AG04450 (cell line): Measurements from ENCODE around the gene ABCF3. TPM values are rescaled to one million over a fixed set of nuclear protein-coding genes. Genes with fewer than 3 reads are reported as not detected.

Source experiments
- CTCF ChIA-PET: fragments of 300-600, 350-600 bp; formaldehyde crosslinking; extraction: SDS; loops from one replicate; lab custom pipeline; 2022; ENCODE audit warnings: antibody characterized with exemption, inconsistent platforms; lab: Charles Lee
- POLR2A ChIA-PET: fragments of 350-600 bp; formaldehyde crosslinking; extraction: SDS; loops from one replicate; lab custom pipeline; 2021; ENCODE audit warnings: antibody characterized with exemption, inconsistent platforms; lab: Yijun Ruan, JAX
- DNase-seq: peaks from one replicate; pipeline ENCODE4 v3.0.0-alpha.2; 2011; ENCODE audit warnings: low read depth, low spot score
- H3K27ac ChIP-seq: one replicate; pipeline ENCODE4 v1.5.1; 2012; ENCODE audit warnings: low read depth, low read length, control low read depth
- H3K27me3 ChIP-seq: one replicate; pipeline ENCODE4 v1.6.0; 2012; ENCODE audit warnings: low read length; ENCODE audit not compliant: control insufficient read depth, insufficient read depth
- H3K4me3 ChIP-seq: 2 replicates; pipeline ENCODE4 v1.5.1; 2011; ENCODE audit warnings: mild to moderate bottlenecking, low read depth, low read length, control low read depth
- H3K9me3 ChIP-seq: 2 replicates; pipeline ENCODE4 v1.5.1; 2012; ENCODE audit warnings: low read length; ENCODE audit not compliant: control insufficient read depth, insufficient read depth
- CTCF ChIP-seq: IDR thresholded peaks from 2 replicates; pipeline ENCODE4 v1.5.1; 2011; ENCODE audit warnings: low read depth, low read length, control low read depth, inconsistent platforms
- polyA plus RNA-seq: library from polyadenylated mRNA; depleted of rRNA; stranded (reverse); fragments of >200 nt; gene quantifications from 2 replicates; pipeline ENCODE4 v1.2.3, GENCODE V29; 2011

The ABCF3 gene
- polyA plus RNA-seq, 1 experiment, result 43.1 TPM

DNA sequence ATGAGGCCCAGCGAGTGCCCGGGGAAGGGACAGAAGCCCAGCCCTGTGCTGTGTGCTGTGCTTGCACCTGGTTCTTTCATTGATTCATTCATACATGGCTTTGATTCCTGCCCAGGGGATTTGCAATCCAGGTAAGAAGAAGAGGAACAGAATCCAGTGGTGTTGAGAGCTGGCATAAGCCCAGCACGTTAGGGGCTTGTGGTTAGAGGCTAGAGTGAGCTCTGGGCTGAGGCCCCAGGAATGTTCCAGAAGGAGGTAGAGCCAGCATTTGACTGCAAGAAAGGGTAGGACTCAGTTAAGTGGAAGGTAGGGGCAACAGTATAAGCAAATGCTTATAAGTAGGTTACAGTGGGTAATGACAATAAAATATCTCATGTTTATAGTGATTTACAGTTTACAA, 45.7 kb downstream of the ABCF3 start:
- no peak for TF ChIP-seq CTCF
- Histone ChIP-seq H3K4me3 (no peak overlapping the region), H3K27me3 (peaks cover 55% of the 10 kb centered on the region), H3K27ac (no peak overlapping the region), H3K9me3 (no peaks in the 10 kb centered on the region; the same call in 1 of the 2 replicates)
- POLR2A ChIA-PET, result no interaction called here
- CTCF ChIA-PET, result interaction anchor here (1.8 kb wide), 1 partner anchor 18 kb away, joined by 4 read pairs; the partner anchor contains the start of gene EEF1AKMT4
- DNase-seq, result no peak

- Histone ChIP-seq H3K9me3 (no peaks in the 10 kb centered on the region; the same call in 1 of the 2 replicates), H3K4me3 (no peak overlapping the region), H3K27ac (no peak overlapping the region), H3K27me3 (peaks cover 50% of the 10 kb centered on the region)
- ChIA-PET CTCF (no interaction called here), POLR2A (interaction anchor here (0.6 kb wide), 1 partner anchor 15 kb away, joined by 3 read pairs; no protein-coding TSS in a partner anchor)
- DNase-seq, result no peak
- no peak for TF ChIP-seq CTCF
These were observed 47.3 kb downstream of the ABCF3 start for GRCh38 chr3:184233127-184233843.

GRCh38 chr3:184234224-184234623, 48.2 kb downstream of the ABCF3 start:
- no peak overlapping the region for H3K27ac ChIP-seq
- no peak for TF ChIP-seq CTCF
- no peak overlapping the region for H3K4me3 ChIP-seq
- POLR2A ChIA-PET, result no interaction called here
- CTCF ChIA-PET, result no interaction called here
- DNase-seq, result peak; percentile 38
- peaks cover 47% of the 10 kb centered on the region for H3K27me3 ChIP-seq
- peaks cover 2% of the 10 kb centered on the region; the same call in 1 of the 2 replicates for H3K9me3 ChIP-seq

DNA sequence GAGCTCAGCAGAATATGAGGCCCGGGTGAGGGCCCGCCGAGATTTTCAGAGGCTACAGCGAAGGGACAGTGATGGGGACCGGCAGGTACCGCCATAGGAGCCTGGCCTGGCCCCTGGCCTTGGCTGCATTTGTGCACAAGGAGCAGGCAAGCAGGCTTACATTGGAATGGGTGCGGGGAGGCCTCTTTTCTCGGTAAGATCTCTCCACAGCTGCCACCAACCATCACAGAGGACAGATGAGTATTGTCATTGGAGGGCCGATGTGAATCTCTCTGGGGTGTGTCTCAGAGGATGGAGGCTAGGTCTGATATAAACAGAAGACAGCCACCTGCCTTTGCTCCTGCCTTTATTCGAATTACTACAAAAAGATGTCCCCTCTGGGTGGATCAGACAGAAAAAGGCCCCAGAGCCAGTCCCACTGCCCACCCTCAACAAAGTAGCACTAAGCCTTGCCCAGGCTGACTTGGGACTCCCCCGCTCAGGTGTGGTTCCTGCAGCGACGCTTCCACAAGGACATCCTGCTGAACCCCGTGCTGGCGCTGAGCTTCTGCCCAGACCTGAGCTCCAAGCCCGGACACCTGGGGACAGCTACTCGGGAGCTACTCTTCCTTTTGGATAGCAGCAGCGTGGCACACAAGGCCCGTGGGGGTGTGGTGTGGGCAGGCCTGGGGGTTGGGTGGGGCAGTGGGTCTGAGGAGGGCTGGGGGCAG, 48.8 kb downstream of the ABCF3 start:
- Histone ChIP-seq H3K9me3 (peaks cover 3% of the 10 kb centered on the region; the same call in 1 of the 2 replicates), H3K27me3 (peaks cover 43% of the 10 kb centered on the region), H3K4me3 (no peak overlapping the region), H3K27ac (no peak overlapping the region)
- CTCF ChIA-PET, result no interaction called here
- no peak for DNase-seq
- no peak for TF ChIP-seq CTCF
- POLR2A ChIA-PET, result no interaction called here
